SHP77 treated with DMSO at 0.1 percent for 48 hours (cell line): ENCODE results near the gene CRTC3.

Experiments
- DNase-seq: peaks from one replicate; lab custom pipeline; 2025; lab: John Stamatoyannopoulos, UW

Gene CRTC3

DNA sequence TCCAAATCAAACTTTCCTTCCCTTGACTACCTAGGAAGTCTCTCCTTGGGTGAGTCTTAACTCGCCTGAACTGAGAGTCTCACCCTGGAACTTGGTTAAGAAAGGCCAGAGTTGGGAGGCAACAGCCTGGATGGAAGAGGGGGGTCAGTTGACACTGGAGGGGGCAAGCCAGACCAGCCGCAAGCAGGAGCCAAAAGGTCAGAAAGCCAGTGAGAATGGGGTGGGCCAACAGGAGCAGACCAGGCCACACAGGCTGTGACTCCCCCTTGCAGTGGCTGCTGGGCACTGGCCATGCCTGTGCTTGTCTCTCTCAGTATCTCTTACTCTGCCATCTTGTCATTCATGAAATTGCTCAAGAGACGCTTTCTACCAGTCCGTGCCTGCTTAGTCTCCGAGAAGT is 32.9 kb downstream of the CRTC3 start:
- DNase-seq, result no peak

DNA sequence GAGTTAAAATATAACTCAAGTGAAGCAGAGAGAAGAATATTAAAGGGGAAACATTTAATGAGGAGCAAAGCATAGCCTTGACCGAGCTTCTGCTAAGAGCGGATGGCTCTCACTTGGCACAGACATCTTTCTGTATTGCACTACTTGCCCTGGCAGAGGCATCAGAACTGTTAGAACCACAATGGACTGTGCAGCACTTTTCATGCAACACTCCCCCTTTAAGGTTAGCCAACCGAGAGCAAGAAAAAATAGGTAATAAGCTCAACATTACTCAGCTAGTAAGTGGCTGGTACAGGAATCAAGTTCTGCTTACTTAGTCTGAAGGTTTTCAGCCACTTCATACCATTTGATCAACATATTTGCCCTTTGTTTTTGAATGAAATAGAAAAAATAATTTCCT is 33.7 kb downstream of the CRTC3 start:
- DNase-seq, result no peak

DNA sequence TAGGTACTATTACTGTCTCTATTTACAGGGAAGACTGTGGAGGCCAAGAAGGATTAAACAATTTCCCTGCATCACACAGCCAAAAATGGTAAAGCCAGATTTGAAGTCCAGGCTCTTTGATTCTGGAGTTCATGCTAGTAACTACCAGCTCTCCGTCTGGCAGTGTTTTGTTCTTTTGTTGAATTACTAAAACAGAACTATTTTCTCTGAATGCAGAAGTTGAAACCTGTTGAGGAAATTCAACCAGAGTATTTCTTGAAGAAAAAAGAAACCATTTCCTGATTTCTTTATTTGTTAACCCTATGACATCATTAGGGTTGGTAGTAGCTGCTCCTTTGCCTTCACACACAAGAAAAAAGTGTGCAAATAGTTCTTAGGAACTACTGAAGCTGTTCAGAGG is 34.3 kb downstream of the CRTC3 start:
- no peak for DNase-seq

DNA sequence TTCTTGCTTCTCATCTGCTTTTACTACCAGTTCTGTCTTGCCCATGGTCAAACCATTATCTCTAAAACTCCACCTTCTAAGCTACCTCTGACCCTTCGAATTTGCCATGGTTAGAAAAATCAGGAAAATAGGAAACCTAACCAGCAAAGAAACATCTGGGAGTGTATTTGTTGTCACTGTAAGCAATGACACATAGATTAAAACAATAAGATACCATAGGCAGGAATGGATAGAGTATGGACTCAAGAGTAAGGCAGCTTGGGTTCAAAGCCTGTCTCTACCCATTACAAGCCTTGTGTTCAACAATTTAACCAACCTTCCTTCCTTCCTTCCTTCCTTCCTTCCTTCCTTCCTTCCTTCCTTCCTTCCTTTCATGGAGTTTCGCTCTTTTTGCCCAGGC is 34.9 kb downstream of the CRTC3 start:
- DNase-seq, result no peak

DNA sequence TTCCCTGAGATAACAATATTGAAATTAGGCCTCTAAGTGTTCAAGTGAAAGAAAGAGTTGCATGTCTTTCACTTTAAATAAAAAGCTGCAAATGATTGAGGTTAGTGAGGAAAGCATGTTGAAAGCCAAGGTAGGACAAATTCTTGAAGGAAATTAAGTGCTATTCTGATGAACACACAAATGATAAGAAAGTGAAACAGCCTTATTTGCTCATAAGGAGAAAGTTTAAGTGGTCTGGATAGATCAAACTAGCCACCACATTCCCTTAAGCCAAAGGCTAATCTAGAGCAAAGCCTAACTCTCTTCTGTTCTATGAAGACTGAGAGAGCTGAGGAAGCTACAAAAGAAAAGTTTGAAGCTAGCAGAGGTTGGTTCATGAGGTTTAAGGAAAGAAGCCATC is 36.1 kb downstream of the CRTC3 start:
- no peak for DNase-seq

DNA sequence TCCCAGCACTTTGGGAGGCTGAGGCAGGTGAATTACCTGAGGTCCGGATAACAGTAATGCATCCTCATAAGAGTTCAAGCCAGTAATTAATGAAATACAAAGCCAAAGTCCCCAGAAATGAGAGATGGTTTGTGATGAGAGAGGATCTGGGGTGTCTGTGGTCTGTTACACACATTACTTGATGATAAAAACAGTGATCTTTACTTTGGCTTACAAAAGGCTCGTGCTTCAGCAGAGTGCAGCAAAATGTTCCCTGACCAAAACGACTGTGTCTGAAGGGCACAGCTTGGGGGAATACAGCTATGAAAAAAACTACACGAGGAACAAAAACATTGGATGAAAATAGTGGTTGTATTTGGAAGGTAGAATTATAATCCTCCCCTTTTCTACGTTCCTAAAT is 40.9 kb downstream of the CRTC3 start:
- no peak for DNase-seq

DNA sequence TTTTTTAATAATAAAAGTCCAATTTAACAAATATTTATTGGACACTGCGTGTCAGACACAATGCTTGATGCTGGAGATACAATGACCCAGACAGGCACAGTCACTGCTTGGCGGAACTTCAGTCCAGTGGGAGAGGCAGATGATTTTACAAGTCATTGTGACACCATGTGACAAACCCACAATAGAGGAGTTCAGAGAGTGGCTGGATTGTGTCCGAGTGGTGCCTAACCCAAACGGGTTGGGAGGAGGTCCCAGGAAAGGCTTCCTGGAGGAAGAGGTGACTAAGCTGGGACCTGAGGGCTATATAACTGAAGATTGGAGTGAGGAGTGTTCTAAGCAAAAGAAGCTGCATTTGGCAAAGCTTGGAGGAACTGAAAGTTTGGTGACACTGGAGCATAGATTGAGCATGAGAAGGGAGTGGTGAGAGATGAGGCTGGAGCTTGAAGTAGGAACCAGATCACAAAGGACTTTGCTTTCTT is 41.4 kb downstream of the CRTC3 start:
- no peak for DNase-seq

DNA sequence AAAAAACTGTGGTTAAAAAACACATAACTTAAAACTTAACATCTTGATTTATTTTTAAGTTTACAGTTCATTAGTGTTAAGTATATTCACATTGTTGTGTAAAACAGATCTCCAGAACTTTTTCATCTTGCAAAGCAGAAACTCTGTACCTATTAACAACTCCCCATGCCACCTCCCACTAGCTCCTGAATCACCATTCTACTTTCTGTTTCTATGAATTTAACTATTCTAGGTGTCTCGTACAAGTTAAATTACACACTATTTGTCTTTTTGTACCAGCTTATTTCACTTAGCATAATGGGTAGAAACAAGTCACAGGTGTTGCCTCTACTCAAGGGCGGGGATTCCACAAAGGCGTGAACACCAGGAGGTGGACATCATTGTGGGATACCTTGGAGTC is 43.2 kb downstream of the CRTC3 start:
- no peak for DNase-seq

DNA sequence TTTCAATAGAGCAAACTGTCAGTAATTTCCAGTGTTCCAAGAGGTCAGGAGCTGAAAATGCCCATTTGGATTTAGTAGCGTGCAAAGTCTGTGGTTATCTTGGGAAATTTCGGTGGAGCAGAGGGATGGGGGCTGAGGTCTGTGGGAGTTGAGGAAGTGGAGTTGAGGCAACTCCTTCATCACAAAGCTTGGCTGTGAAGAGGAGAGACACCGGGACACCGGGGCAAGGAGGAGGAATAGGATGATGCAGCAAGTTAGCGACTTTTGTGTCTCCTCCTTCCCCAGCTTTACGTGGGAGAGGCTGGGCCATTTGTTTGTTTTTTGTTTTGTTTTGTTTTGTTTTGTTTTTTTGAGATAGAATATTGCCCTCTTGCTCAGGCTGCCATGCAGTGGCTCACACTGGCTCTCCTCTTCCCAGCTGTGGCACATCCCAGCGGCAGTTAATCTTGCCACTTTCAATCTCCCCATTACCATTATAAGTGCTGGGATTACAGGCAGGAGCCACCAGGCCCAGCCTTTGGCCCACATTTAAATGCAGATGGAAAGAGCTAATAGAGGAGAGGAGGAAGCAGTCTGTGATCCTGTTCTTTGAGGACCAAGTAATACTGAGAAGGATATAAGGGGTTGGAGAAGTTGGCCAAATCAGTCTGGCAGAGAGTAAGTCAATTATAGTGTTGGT is 47.1 kb downstream of the CRTC3 start:
- DNase-seq, result no peak

DNA sequence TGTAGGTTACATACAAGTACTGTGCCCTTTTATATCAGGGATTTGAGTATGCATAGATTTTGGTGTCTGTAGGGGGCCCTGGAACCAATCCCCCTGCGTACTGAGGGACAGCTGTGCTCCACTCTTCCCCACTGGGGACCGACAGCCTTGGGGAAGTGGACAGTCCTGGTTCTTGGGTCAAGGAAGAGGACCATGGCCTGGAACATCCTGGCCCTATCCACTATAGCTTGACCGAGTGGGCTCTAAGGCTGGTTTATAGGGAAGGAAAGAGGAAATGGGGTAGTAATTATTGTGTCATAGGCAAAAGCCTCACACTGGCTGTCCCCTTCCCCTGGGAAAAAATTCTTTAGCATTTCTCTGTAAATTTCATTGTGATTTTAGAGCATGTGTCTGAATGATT is 49.5 kb downstream of the CRTC3 start:
- DNase-seq, result no peak

DNA sequence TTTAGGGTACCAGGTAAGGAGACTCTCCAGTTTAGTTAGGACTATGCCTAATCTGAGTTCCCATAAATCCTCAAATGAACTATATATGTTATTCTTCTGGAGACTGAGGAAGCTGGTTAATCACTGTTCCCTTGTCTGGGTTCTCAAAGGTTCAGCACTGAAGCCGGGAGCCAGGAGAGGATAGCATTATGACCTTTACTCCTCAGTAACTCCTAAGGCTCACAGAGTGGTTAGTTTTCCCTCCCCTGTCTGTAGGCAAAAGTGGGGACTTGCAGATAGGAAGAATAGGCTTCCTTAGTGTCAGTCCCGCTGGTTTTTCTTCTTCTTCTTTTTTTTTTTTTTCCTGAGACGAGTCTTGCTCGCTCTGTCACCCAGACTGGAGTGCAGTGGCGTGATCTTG is 50.4 kb downstream of the CRTC3 start:
- no peak for DNase-seq

DNA sequence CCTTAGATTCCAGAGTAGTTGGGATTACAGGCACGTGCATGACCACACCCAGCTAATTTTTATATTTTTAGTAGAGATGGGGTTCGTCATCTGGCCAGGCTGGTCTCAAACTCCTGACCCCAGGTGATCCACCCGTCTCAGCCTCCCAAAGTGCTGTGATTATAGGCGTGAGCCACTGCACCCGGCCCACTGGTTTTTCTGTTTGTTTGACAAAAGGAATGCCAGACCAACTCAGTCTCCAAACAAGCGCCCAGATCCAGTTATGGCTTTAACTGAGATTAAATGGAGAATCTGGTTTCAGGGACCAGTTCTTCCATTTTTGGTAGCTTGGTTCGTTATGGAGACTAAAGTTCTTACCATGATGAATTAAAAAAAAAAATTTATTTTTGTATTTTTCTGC is 50.8 kb downstream of the CRTC3 start:
- DNase-seq, result no peak

DNA sequence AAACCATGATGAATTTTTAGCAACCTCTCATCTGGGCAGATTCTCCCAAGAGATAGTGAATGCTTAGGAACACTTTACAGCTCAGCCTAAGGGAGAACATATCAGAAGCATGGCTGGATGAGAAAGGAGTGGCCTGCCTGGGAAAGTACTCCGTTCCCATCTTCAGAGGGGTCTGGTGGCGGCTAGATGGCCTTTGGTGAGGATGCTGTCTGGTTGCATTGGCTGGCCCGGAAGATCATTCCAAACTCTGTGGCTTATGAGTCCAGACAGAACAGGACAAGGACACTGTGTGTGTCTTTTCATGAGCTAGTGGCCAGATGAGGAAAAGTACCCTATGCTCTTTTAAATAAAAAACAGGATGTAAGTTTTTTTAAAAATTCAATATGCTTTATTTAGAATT is 51.2 kb downstream of the CRTC3 start:
- DNase-seq, result no peak

DNA sequence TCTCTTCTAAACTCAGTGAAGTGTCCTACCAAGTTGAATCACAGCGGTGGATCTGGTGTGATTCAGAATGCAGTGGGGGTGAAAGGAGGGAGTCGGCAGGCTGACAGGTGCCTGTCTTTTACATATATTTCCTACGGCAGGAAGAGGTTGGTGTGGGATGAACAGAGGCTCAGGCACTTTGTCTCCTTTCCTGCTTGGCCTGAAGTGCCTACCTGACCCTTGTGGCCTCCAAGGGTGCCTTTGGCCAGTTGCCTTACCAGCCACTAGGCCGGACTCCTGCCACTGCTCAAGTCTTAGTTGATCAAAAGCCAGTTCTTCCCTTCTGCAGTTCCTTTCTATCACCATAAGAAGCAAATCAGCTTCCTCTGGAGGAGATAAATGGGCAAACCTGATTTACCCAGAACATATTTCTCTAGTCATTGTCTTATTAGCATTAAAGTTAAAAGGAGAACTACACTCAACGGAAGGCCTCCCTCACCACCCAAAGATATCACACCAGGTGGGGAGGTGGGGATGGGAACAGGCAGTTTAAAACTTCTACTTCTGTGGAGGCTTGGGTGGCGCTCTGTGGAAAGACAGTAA is 52.1 kb downstream of the CRTC3 start:
- DNase-seq, result no peak

DNA sequence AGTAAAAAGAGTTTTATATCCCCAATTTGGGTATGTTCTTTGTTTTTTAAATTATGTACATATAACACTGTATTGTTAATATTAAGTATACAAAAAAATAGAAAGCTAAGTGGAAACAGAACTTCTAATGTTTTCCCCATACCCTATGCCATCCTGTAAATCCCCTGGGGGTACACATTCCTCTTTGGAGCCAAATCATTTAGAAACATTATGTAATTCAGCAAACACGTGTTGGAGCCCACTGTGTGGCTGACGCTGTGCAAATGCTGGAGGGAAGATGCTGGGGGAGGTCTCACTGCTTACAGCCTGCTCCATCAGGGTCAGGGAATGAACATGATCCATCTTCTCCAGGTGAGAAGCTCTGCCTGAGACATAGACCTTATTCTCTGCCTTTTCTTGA is 52.8 kb downstream of the CRTC3 start:
- DNase-seq, result no peak

DNA sequence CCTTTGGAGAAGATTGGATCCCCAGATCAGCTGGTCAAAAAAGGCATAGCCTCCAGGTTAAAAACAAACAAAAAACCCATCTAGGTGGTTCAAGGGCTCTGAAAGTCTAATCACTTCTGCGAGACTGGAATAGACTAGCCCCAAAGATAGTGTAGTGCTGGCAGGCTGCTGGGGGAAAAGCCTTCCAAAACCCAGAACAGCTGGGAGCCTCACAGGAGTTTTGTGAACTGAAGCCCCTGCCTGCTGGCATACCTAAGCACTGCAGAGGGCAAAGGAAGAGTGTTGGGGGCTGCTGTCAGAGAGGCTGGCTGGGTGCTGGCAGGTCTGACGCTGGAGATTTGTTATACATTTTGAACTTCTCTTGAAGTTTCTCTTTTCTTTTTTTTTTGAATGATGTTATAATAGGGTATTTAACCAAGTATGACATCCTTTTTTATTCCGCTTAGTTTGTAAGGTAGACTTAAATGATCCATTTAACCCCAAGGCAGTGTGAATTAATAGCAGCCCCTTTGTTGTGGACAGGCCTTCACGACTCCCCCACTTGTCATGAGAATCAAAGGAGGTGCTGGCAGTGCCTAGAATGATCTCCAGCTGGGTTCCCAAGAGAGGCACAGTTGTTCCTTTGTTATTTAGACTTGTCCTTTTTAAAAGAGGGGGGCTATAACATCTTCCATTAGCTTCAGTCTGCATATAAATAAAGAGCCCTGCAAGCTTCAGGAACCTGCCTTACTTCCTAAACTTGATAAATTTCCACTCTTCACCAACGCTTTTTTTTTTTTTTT is 53.9 kb downstream of the CRTC3 start:
- DNase-seq, result no peak

DNA sequence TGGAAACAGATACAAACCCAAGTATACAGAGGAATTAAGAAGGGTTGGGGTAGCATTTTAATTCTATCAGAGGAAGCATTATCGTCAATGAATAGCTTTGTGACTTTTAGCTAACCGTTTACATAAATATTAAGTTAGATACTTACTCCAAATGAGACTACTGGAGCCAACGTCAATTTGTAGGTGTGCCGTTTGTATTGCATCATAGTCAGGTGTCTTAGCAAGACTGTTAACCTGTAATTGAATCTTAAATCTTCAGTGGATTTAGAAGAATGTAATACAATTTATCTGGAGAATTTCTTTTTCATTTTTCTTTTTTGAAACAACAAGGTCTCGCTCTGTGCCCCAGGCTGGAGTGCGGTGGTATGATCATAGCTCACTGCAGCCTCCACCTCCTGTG is 55.1 kb downstream of the CRTC3 start:
- no peak for DNase-seq

DNA sequence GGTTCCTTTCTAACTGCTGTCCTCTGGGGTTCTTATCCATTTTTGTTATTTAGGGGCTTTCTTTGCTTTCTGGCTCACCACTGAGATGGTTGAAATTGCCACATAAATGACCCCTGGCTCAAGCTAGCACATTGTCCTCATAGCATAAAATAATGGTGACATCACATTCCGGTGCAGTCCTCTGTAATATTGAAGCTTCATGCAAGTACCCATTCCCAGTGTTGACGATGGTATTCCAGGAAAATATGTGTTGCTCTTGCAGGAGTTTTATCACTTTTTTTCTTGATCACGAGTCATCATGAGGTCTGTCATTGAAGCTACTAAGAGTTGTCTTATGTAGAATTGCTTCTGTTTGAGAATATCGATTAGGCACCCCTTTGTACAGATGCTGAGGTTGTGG is 56.1 kb downstream of the CRTC3 start:
- no peak for DNase-seq

DNA sequence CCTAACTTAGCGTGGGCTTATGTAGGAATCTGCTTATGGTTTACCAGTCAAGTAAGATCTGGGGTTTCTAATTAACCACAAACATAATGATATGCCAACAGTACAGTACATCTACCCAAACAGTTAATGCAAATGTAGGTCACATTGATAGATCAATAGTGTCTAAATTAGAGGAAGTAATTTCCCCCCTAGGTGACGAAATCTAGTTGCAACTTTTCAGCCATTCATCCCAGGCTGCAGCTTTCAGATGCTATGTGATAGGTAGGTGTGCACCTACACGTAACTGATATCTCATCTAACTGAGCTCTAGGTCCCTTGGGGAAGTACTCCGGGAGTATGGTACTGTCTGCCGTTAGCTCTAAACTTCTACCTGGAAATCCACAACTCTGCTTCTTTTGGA is 57.2 kb downstream of the CRTC3 start:
- DNase-seq, result no peak

DNA sequence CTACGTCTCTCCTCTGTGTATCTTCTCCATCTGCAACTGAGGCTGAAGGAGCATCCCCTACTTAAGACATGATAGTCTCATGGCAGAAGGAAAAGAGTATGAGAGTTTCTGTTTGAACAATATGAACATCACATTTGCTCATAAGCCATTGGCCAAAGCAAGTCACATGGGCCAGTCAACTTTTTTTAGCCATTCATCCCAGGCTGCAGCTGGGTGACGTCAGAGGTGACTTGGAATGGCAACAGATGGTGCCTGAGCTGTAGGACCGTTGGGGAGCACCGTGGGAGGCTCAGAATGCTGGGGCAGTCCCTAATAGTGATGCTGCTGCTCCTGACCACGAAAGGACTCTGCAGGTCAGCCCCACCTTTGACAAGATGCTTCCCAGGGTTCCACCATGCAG is 58.7 kb downstream of the CRTC3 start:
- no peak for DNase-seq

DNA sequence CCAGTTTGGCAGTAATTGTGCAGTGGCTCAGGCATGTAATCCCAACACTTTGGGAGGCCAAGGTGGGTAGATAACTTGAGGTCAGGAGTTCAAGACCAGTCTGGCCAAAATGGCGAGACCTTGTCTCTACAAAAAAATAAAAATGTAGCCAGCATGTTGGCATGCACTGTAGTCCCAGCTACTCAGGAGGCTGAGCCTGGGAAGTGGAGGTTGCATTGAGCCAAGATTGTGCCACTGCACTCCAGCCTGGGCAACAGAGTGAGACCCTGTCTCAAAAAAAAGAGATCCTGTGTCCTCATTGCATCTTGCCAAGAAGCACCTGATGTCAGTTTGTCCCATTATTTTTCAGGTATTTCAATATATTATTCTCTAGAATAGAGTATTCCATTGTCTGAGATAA is 61.8 kb downstream of the CRTC3 start:
- no peak for DNase-seq

DNA sequence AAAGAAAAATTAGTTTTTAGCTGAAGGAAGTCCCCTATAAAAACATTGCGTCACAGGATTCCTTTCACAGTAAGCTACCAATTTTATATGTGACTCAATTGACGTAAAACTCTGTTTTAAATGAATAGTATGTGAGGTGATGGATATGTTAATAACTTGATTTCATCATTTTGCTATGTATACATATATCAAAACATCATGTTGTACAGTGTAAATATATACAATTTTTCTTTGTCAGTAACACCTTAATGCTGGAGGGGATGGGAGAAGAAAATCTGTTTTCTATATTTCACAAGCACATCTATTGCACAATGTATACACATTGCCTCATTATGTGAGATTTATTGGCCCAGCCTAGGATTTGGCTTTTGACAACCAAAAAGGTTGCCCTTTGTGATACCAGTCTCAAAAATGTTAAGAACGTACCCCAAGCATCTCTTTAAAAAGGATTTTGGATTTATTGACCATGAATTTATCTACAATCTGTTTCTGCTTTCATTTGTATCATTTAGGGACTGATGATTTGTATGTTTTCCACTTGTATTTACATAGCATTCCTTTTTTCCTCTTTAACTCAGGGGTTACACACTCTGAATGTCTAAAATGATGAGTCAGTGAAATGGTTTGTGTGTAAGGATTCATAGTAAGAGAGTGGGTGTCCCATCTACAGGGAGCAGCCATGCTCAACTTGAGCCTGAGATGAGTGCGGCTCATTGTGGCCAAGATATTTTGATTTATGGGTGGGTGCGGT is 62.6 kb downstream of the CRTC3 start:
- no peak for DNase-seq
